Kidney (tissue), 14 donors: ENCODE measurements around the gene TRDMT1. TPM values are rescaled to one million over a fixed set of nuclear protein-coding genes. Genes with fewer than 3 reads are reported as not detected.
A peak's percentile ranks its signal among the peaks of the same experiment; 100 is the strongest.

Experiments
- DNase-seq, 5 donors: peaks; one replicate each; pipeline ENCODE4 v3.0.0-alpha.2; 2013 to 2020
- FAIRE-seq: peaks from 2 replicates; lab custom pipeline; 2012; peaks lifted over from hg19 to GRCh38; lab: Jason Lieb, UNC
- H3K27ac ChIP-seq, 2 donors: one replicate each; pipeline ENCODE4 v1.7.0; 2013; ENCODE audit warnings: low read depth in 2 of 2, low read length in 2 of 2, inconsistent platforms in 1 of 2
- H3K27me3 ChIP-seq: one replicate; pipeline ENCODE4 v1.7.1; 2013; ENCODE audit warnings: low read length, inconsistent platforms; ENCODE audit not compliant: control insufficient read depth, insufficient read depth
- H3K36me3 ChIP-seq, 3 donors: one replicate each; pipeline versions ENCODE4 v1.7.0 to v1.7.1; 2013; ENCODE audit warnings: low read length in 3 of 3, control low read depth in 1 of 3, inconsistent platforms in 1 of 3; ENCODE audit not compliant: insufficient read depth in 3 of 3, control insufficient read depth in 2 of 3
- H3K4me1 ChIP-seq, 3 donors: one replicate each; pipeline versions ENCODE4 v1.7.0 to v1.7.1; 2013; ENCODE audit warnings: low read length in 3 of 3, inconsistent platforms in 1 of 3, low read depth in 1 of 3; ENCODE audit not compliant: control insufficient read depth in 2 of 3, insufficient read depth in 2 of 3
- H3K4me3 ChIP-seq, 3 donors: one replicate each; pipeline versions ENCODE4 v1.7.0 to v1.8.1; 2013; ENCODE audit warnings: low read length in 3 of 3, control low read depth in 1 of 3, inconsistent platforms in 1 of 3
- H3K9ac ChIP-seq, 3 donors: one replicate each; pipeline versions ENCODE4 v1.7.0 to v1.7.1; 2013; ENCODE audit warnings: low read length in 3 of 3, control low read depth in 1 of 3, inconsistent platforms in 1 of 3
- H3K9me3 ChIP-seq, 3 donors: one replicate each; pipeline versions ENCODE4 v1.7.0 to v1.7.1; 2013; ENCODE audit warnings: low read length in 3 of 3, control low read depth in 1 of 3, inconsistent platforms in 1 of 3; ENCODE audit not compliant: control insufficient read depth in 2 of 3, insufficient read depth in 1 of 3
- intact Hi-C: fragments of 100-400 bp; cut with DNase I; formaldehyde crosslinking; loops from one replicate; pipeline ENCODE4 v1.11.1; 2022
- polyA plus RNA-seq: library from polyadenylated mRNA; stranded (reverse); fragments of 350-450 nt; fragmentation: Illumina TruSeq; extraction: RNeasy Lipid Tissue Mini Kit (QIAGEN cat#74804); gene quantifications from one replicate; pipeline ENCODE4 v1.2.3, GENCODE V29; 2014; ENCODE audit warnings: low read depth, low replicate concordance; ENCODE audit not compliant: insufficient read depth
- total RNA-seq: library from RNA; stranded (reverse); fragmentation: NEBNext Ultra II Directional; extraction: Animal tissue kit (Norgen Biotek cat#: 25700); gene quantifications from one replicate; pipeline ENCODE4 v1.2.1, GENCODE V29; 2021
- TF ChIP-seq, protein P1 (sequence below): IDR thresholded peaks from 3 replicates; pipeline ENCODE4 v1.5.1; 2012; ENCODE audit warnings: mild to moderate bottlenecking, moderate library complexity, borderline replicate concordance; ENCODE audit not compliant: insufficient read depth; ENCODE audit errors: extremely low read depth
- donor health status: control.
- donor health status: control.
- donor health status: control.
- donor health status: control.
- donor health status: control.
- donor health status: DM: yes; HTN: yes; CAD: no.
- donor health status: Normal renal cell carcinoma (clear cell type).

TRDMT1 gene
- total and polyA plus RNA-seq, 2 donors from 2014 or later: 2.0 to 11.0 TPM

DNA sequence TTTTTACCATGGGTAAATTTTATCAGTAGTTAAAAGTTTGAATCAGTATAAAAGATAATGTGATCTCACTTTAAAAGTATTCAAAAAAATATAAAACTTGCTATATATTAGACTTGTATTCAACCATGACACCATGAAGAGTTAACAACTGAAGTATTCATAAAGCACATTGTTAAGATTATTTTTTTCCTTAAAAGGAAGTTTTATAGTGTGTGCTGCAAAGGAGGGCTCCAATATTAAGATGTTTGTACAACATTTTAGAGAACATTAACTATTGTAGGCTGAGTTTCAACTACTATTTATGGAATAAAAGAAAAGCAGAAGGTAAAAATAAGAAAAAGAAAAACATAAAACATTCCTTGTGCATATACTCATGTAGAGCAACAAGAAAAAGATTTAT, 47.4 kb downstream of the TRDMT1 start:
- no peak overlapping the region for H3K4me3 ChIP-seq
- no peak overlapping the region for H3K27ac ChIP-seq
- no peaks in the 10 kb centered on the region for H3K36me3 ChIP-seq
- no peaks in the 10 kb centered on the region for H3K4me1 ChIP-seq
- H3K9ac ChIP-seq: no peak overlapping the region
- DNase-seq: no peak
- no peaks in the 10 kb centered on the region for H3K27me3 ChIP-seq
- FAIRE-seq: no peak
- H3K9me3 ChIP-seq: no peaks in the 10 kb centered on the region
- TF ChIP-seq, protein P1, sequence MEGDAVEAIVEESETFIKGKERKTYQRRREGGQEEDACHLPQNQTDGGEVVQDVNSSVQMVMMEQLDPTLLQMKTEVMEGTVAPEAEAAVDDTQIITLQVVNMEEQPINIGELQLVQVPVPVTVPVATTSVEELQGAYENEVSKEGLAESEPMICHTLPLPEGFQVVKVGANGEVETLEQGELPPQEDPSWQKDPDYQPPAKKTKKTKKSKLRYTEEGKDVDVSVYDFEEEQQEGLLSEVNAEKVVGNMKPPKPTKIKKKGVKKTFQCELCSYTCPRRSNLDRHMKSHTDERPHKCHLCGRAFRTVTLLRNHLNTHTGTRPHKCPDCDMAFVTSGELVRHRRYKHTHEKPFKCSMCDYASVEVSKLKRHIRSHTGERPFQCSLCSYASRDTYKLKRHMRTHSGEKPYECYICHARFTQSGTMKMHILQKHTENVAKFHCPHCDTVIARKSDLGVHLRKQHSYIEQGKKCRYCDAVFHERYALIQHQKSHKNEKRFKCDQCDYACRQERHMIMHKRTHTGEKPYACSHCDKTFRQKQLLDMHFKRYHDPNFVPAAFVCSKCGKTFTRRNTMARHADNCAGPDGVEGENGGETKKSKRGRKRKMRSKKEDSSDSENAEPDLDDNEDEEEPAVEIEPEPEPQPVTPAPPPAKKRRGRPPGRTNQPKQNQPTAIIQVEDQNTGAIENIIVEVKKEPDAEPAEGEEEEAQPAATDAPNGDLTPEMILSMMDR: no peak
- intact Hi-C loops: no loop called here

DNA sequence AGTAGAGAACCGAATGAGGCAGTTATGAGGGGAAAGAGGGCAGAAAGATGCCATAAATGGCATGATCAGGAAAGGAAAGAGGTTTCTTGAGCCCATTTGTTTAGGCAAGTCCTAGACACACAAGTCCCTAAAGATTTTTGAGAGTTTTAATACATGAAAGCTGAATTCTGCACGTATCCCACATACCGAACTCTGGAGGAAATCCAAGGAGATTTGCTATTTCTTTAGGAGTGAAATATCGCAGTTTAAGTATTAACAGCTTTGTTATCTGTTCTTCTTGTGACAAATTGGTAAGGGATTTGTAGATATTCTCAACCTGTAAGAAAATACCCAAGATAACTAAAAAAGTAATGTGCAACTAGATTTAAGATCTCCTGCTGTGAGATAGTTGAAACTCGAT, 48.2 kb downstream of the TRDMT1 start:
- H3K27me3 ChIP-seq: no peaks in the 10 kb centered on the region
- no peak overlapping the region for H3K9ac ChIP-seq
- no peak overlapping the region for H3K27ac ChIP-seq
- peaks cover 0 to under 1% (median 0%) of the 10 kb centered on the region in 3 donors for H3K4me1 ChIP-seq
- intact Hi-C loops: no loop called here
- DNase-seq: no peak
- TF ChIP-seq, protein P1: no peak
- FAIRE-seq: no peak
- H3K9me3 ChIP-seq: no peaks in the 10 kb centered on the region
- H3K4me3 ChIP-seq: no peak overlapping the region
- no peaks in the 10 kb centered on the region for H3K36me3 ChIP-seq

DNA sequence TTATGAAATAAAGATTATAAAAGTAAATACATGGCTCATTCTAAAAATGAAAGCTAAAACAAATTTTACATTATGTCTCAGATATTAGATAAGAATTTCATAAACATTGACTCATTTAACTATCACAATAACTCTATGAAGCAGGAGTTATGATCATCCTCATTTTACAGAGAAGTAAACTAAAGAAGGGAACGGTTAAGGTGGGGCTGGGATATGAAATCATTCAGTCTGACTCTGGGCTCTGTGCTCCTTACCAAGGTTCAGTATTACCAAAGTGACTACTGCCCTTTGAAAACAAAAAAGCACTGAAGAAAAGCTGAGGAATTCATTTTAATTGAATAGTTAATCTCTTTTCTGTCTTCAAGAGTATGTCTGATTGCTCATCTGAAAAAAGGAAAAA, 49.8 kb downstream of the TRDMT1 start:
- Histone ChIP-seq H3K9me3 (no peaks in the 10 kb centered on the region), H3K27ac (no peak overlapping the region), H3K9ac (no peak overlapping the region), H3K27me3 (no peaks in the 10 kb centered on the region), H3K4me3 (no peak overlapping the region), H3K4me1 (peaks cover 0 to 8% (median 3%) of the 10 kb centered on the region in 3 donors), H3K36me3 (no peaks in the 10 kb centered on the region)
- FAIRE-seq (peak; percentile 64), DNase-seq (no peak)
- intact Hi-C loops: no loop called here
- TF ChIP-seq, protein P1: no peak
